HepG2 (cell line): ENCODE data around the gene UQCRC2. TPM values are rescaled to one million over a fixed set of nuclear protein-coding genes. Genes with fewer than 3 reads are reported as not detected.

Source experiments
- DBP ChIP-seq: sonication (generic); formaldehyde crosslinking; IDR thresholded peaks from 2 replicates; pipeline ENCODE4 v1.4.0; 2020; ENCODE audit warnings: missing genetic modification reagents; ENCODE audit errors: not compliant biosample characterization
- FIP1L1 ChIP-seq: fragments of 200-400 bp; formaldehyde crosslinking; IDR thresholded peaks from 2 replicates; pipeline ENCODE4 v1.6.1; 2018; ENCODE audit warnings: low read depth, mild to moderate bottlenecking, low read length, moderate library complexity, borderline replicate concordance; ENCODE audit not compliant: insufficient read depth
- HNF4G ChIP-seq, 2 experiments: sonication (generic) in 1 of 2; formaldehyde crosslinking in 1 of 2; IDR thresholded peaks; 2 replicates each; pipeline versions ENCODE4 v1.4.0 to v1.6.1; 2011 to 2020; ENCODE audit warnings: borderline replicate concordance in 2 of 2, low read depth in 2 of 2, mild to moderate bottlenecking in 2 of 2, low read length in 1 of 2, missing genetic modification reagents in 1 of 2, moderate library complexity in 1 of 2
- HNRNPH1 ChIP-seq: fragments of 200-400 bp; formaldehyde crosslinking; optimal IDR thresholded peaks from 2 replicates; pipeline ENCODE3; 2017; ENCODE audit warnings: mild to moderate bottlenecking, low read depth, low read length
- KLF9 ChIP-seq: IDR thresholded peaks from 2 replicates; pipeline ENCODE4 v1.6.1; 2016; ENCODE audit warnings: low read depth
- NCOA5 ChIP-seq: sonication (generic); formaldehyde crosslinking; IDR thresholded peaks from 2 replicates; pipeline ENCODE4 v1.4.0; 2020; ENCODE audit warnings: missing genetic modification reagents
- NFAT5 ChIP-seq: sonication (generic); formaldehyde crosslinking; IDR thresholded peaks from 2 replicates; pipeline ENCODE4 v1.4.0; 2020; ENCODE audit warnings: missing genetic modification reagents
- PHF20 ChIP-seq: sonication (generic); formaldehyde crosslinking; IDR thresholded peaks from 2 replicates; pipeline ENCODE4 v1.5.0; 2020; ENCODE audit warnings: mild to moderate bottlenecking, missing genetic modification reagents
- SETDB1 ChIP-seq: sonication (generic); formaldehyde crosslinking; IDR thresholded peaks from 2 replicates; pipeline ENCODE4 v1.5.1; 2020; ENCODE audit warnings: missing genetic modification reagents, mild to moderate bottlenecking, borderline replicate concordance
- ZNF546 ChIP-seq: sonication (generic); formaldehyde crosslinking; conservative IDR thresholded peaks from 2 replicates; pipeline ENCODE4 v1.8.1; 2023; ENCODE audit warnings: mild to moderate bottlenecking, missing genetic modification reagents
- ZNF547 ChIP-seq: sonication (generic); formaldehyde crosslinking; IDR thresholded peaks from 2 replicates; pipeline ENCODE4 v1.5.1; 2020; ENCODE audit warnings: mild to moderate bottlenecking, missing genetic modification reagents
- ZNF737 ChIP-seq: sonication (generic); formaldehyde crosslinking; IDR thresholded peaks from 2 replicates; pipeline ENCODE4 v1.5.0; 2020; ENCODE audit warnings: missing genetic modification reagents, mild to moderate bottlenecking, borderline replicate concordance
- polyA plus RNA-seq, 8 experiments: library from polyadenylated mRNA; depleted of rRNA in 3 of 8; stranded (reverse) in 7 of 8; unstranded in 1 of 8; fragments of >200 nt; fragmentation: Illumina TruSeq in 4 of 8; extraction: Trizol in 4 of 8; gene quantifications; 2 replicates each; pipeline versions ENCODE4 v1.2.1 to v1.2.3, GENCODE V29; 2011 to 2016; ENCODE audit warnings: low read depth in 4 of 8, missing spikeins in 1 of 8, mixed read lengths in 1 of 8; ENCODE audit not compliant: insufficient read depth in 1 of 8
- total RNA-seq, 5 experiments: library from RNA; depleted of rRNA; stranded (reverse); fragments of >200 nt; fragmentation: Illumina TruSeq; extraction: Trizol; gene quantifications; 2 replicates each; pipeline ENCODE4 v1.2.3, GENCODE V29; 2016; ENCODE audit warnings: low read depth in 1 of 5
- TF ChIP-seq, protein P1 (sequence below): IDR thresholded peaks from 2 replicates; pipeline ENCODE4 v1.6.1; 2016; ENCODE audit warnings: mild to moderate bottlenecking
- TF ChIP-seq, protein P2 (sequence below), 2 experiments: IDR thresholded peaks; 2 replicates each; pipeline ENCODE4 v1.6.1; 2011 to 2012; ENCODE audit warnings: low read length in 2 of 2, borderline replicate concordance in 1 of 2, low read depth in 1 of 2, mild to moderate bottlenecking in 1 of 2, moderate library complexity in 1 of 2

Gene UQCRC2
- total and polyA plus RNA-seq, 2 of the 13 experiments (the other 11 are each of a cell fraction or from before 2014, with no cell fraction given), result 442 to 536 TPM

DNA sequence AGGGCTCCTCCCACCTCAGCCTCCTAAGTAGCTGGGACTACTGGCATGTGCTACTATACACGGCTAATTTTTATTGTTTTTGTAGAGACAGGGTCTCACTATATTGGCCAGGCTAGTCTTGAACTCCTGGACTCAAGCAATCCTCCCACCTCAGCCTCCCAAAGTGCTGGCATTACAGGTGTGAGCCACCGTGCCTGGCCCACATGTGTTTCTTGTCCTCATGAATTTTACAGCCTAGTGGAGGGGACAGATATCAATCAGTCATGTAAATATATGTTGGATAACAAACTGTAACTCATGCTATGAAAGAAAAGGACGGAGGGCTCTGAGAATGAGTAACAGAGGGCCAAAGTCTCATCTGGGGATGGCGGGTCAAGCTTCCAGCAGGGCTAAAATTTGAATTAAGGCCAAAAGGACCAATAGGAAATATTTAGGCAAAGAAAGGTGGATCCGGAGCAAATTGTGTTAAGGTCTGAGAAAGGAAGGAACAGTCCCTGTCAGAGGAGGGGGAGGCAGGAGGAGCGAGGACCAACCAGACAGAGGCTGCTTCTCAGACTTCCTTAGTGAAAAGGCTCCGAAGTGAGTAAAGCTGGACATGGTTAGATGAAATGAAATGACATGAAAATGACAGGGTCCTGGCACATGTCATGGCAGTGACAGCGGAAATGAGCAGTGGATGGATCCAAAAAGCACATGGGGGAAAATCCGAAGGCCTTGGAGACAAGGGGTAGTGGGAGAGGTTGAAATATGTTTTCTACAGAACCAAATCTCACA is 43.9 kb downstream of the UQCRC2 start (continued):
- no peak for TF ChIP-seq NFAT5 (CRISPR knock-in tag)
- no peak for TF ChIP-seq DBP (CRISPR knock-in tag)
- peak; percentile 72; the same call in 1 of the 2 replicates for TF ChIP-seq SETDB1
- no peak for TF ChIP-seq ZNF737
- TF ChIP-seq KLF9 (CRISPR knock-in tag), result no peak
- TF ChIP-seq FIP1L1, result no peak
- no peak for TF ChIP-seq ZNF546 (CRISPR knock-in tag)
- TF ChIP-seq NCOA5 (CRISPR knock-in tag), result no peak
- TF ChIP-seq HNF4G (IDR thresholded peaks at IDR 0.05; ENCODE audit: borderline replicate concordance, low read depth, low read length), result peak; percentile 21; the same call in 1 of the 2 replicates
- TF ChIP-seq HNF4G (CRISPR knock-in tag; IDR thresholded peaks at IDR 0.05; ENCODE audit: borderline replicate concordance, low read depth), result no peak
- TF ChIP-seq PHF20 (CRISPR knock-in tag), result no peak
- no peak for TF ChIP-seq HNRNPH1
- no peak for TF ChIP-seq ZNF547 (CRISPR knock-in tag)
- TF ChIP-seq, protein P1, sequence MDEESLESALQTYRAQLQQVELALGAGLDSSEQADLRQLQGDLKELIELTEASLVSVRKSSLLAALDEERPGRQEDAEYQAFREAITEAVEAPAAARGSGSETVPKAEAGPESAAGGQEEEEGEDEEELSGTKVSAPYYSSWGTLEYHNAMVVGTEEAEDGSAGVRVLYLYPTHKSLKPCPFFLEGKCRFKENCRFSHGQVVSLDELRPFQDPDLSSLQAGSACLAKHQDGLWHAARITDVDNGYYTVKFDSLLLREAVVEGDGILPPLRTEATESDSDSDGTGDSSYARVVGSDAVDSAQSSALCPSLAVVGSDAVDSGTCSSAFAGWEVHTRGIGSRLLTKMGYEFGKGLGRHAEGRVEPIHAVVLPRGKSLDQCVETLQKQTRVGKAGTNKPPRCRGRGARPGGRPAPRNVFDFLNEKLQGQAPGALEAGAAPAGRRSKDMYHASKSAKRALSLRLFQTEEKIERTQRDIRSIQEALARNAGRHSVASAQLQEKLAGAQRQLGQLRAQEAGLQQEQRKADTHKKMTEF (CRISPR knock-in tag), result peak; percentile 22; the same call in 1 of the 2 replicates
- TF ChIP-seq, protein P2, sequence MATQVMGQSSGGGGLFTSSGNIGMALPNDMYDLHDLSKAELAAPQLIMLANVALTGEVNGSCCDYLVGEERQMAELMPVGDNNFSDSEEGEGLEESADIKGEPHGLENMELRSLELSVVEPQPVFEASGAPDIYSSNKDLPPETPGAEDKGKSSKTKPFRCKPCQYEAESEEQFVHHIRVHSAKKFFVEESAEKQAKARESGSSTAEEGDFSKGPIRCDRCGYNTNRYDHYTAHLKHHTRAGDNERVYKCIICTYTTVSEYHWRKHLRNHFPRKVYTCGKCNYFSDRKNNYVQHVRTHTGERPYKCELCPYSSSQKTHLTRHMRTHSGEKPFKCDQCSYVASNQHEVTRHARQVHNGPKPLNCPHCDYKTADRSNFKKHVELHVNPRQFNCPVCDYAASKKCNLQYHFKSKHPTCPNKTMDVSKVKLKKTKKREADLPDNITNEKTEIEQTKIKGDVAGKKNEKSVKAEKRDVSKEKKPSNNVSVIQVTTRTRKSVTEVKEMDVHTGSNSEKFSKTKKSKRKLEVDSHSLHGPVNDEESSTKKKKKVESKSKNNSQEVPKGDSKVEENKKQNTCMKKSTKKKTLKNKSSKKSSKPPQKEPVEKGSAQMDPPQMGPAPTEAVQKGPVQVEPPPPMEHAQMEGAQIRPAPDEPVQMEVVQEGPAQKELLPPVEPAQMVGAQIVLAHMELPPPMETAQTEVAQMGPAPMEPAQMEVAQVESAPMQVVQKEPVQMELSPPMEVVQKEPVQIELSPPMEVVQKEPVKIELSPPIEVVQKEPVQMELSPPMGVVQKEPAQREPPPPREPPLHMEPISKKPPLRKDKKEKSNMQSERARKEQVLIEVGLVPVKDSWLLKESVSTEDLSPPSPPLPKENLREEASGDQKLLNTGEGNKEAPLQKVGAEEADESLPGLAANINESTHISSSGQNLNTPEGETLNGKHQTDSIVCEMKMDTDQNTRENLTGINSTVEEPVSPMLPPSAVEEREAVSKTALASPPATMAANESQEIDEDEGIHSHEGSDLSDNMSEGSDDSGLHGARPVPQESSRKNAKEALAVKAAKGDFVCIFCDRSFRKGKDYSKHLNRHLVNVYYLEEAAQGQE (IDR thresholded peaks at IDR 0.05; ENCODE audit: borderline replicate concordance in 1 of 2, low read depth in 1 of 2, low read length in 2 of 2), result no peak
